ENCODE data around the gene MPZL1. TPM values are rescaled to one million over a fixed set of nuclear protein-coding genes. Genes with fewer than 3 reads are reported as not detected.
A peak's percentile ranks its signal among the peaks of the same experiment; 100 is the strongest.

MPZL1 gene
- total RNA-seq, 2 experiments from 2014 or later, result 48.9 to 61.9 TPM

DNA sequence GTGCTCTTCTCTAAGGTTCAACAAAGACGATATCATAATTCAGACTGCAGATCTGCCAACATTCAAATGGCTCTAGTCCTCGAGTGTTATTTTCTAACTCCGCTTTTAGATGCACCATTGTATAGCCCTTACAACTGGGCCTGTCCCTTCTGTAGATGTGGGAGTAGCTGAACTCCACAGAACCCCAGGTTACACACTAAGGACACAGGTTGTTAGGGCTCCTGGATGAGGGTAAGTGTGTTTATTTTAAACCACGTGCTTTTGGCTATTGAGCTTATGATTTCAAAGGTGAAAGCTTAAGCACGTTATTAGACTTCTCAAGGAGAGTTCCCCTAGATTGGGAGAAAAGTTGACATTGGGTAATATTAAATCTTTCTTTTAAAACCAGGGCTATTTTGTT is 64.7 kb downstream of the MPZL1 start:
- ChIA-PET CTCF (ENCODE audit: unreplicated experiment) (no interaction called here), POLR2A (interaction anchor here (0.7 to 0.9 kb wide), 2 partner anchors 9 to 476 kb away, joined by 3 read pairs; no protein-coding TSS in a partner anchor)
- TF ChIP-seq EZH2phosphoT487 (IDR thresholded peaks at IDR 0.05; ENCODE audit: borderline replicate concordance, low read depth, low read length), result no peak
- Histone ChIP-seq H4K20me1 (ENCODE audit: insufficient read depth, low read length) (no peaks in the 10 kb centered on the region), H3K4me1 (ENCODE audit: insufficient read depth, low read length, poor library complexity, severe bottlenecking) (no peaks in the 10 kb centered on the region), H3K27ac (ENCODE audit: low read depth, low read length, poor library complexity, severe bottlenecking) (no peak overlapping the region), H3K36me3 (ENCODE audit: insufficient read depth, low read length) (peaks cover 41% of the 10 kb centered on the region), H2AFZ (ENCODE audit: low read length) (no peak overlapping the region), H3K9me3 (ENCODE audit: low read length) (no peaks in the 10 kb centered on the region), H3K4me3 (ENCODE audit: low read depth, low read length, poor library complexity, severe bottlenecking) (no peak overlapping the region), H3K79me2 (ENCODE audit: insufficient read depth, low read depth, low read length) (no peaks in the 10 kb centered on the region), H3K9me2 (ENCODE audit: insufficient read depth, low read length) (no peaks in the 10 kb centered on the region), H3K4me2 (ENCODE audit: low read length) (no peak overlapping the region)
- BruUV-seq (replicated peaks), result no TSS peak
- no peak for DNase-seq (ENCODE audit: low spot score)
- intact Hi-C loops (cut with micrococcal nuclease; ENCODE audit: unreplicated experiment), result no loop called here

DNA sequence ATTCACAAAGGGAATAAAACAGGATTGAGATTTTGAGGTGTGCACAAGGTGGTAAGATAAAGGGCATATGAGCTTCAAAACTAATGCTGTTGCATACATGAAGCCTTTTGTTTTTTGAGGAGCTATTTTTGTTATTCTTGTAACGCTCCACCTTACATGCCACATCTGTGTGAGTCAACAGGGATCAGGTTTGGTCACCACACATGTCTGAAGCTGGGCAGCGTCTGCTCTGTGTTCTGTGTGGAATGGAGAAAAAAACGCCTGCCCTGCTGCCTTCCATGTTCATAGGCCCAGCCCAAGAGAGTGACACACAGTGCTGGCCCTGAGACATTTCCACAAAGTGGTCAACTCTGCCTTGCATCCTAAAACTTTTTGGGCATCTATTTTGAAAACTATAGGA is 67.7 kb downstream of the MPZL1 start:
- Histone ChIP-seq H3K4me1 (ENCODE audit: insufficient read depth, low read length, poor library complexity, severe bottlenecking) (no peaks in the 10 kb centered on the region), H3K9me3 (ENCODE audit: low read length) (no peaks in the 10 kb centered on the region), H3K36me3 (ENCODE audit: insufficient read depth, low read length) (peaks cover 31% of the 10 kb centered on the region), H4K20me1 (ENCODE audit: insufficient read depth, low read length) (no peaks in the 10 kb centered on the region), H3K4me2 (ENCODE audit: low read length) (no peak overlapping the region), H2AFZ (ENCODE audit: low read length) (no peak overlapping the region), H3K9me2 (ENCODE audit: insufficient read depth, low read length) (no peaks in the 10 kb centered on the region), H3K27ac (ENCODE audit: low read depth, low read length, poor library complexity, severe bottlenecking) (no peak overlapping the region), H3K4me3 (ENCODE audit: low read depth, low read length, poor library complexity, severe bottlenecking) (no peak overlapping the region), H3K79me2 (ENCODE audit: insufficient read depth, low read depth, low read length) (no peaks in the 10 kb centered on the region)
- ChIA-PET POLR2A (interaction anchor here (0.5 to 1.6 kb wide), 3 partner anchors 11 to 34 kb away, joined by 3 to 5 read pairs (median 5); no protein-coding TSS in a partner anchor), CTCF (ENCODE audit: unreplicated experiment) (no interaction called here)
- intact Hi-C loops (cut with micrococcal nuclease; ENCODE audit: unreplicated experiment), result no loop called here
- DNase-seq (ENCODE audit: low spot score), result no peak
- BruUV-seq (replicated peaks), result TSS peak; percentile 24
- no peak for TF ChIP-seq EZH2phosphoT487 (IDR thresholded peaks at IDR 0.05; ENCODE audit: borderline replicate concordance, low read depth, low read length)
- TF ChIP-seq, protein P1, sequence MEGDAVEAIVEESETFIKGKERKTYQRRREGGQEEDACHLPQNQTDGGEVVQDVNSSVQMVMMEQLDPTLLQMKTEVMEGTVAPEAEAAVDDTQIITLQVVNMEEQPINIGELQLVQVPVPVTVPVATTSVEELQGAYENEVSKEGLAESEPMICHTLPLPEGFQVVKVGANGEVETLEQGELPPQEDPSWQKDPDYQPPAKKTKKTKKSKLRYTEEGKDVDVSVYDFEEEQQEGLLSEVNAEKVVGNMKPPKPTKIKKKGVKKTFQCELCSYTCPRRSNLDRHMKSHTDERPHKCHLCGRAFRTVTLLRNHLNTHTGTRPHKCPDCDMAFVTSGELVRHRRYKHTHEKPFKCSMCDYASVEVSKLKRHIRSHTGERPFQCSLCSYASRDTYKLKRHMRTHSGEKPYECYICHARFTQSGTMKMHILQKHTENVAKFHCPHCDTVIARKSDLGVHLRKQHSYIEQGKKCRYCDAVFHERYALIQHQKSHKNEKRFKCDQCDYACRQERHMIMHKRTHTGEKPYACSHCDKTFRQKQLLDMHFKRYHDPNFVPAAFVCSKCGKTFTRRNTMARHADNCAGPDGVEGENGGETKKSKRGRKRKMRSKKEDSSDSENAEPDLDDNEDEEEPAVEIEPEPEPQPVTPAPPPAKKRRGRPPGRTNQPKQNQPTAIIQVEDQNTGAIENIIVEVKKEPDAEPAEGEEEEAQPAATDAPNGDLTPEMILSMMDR (conservative IDR thresholded peaks at IDR 0.05; ENCODE audit: low read length), result no peak

DNA sequence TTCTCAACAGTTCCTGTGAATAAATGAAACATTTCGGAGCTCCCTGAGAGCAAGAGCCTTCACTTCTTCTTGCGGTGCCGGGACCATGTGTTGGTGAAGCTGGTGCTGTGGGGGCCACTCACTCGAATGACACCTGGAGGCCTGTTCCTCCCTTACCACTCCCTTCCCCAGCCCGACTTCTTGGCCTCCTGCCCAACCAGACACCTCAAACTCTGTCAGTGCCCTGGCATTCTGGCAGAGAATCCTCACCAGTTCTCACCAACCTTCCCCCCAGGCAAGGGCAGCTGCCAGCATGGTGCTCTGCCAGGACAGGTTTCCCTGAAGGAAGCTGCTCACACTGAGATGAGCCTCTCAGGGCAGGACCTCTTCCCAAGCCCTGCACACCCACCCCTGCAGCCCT is 68.3 kb downstream of the MPZL1 start:
- Histone ChIP-seq H3K4me1 (ENCODE audit: insufficient read depth, low read length, poor library complexity, severe bottlenecking) (no peaks in the 10 kb centered on the region), H2AFZ (ENCODE audit: low read length) (no peak overlapping the region), H3K4me3 (ENCODE audit: low read depth, low read length, poor library complexity, severe bottlenecking) (no peak overlapping the region), H3K79me2 (ENCODE audit: insufficient read depth, low read depth, low read length) (no peaks in the 10 kb centered on the region), H3K4me2 (ENCODE audit: low read length) (no peak overlapping the region), H3K9me2 (ENCODE audit: insufficient read depth, low read length) (no peaks in the 10 kb centered on the region), H3K9me3 (ENCODE audit: low read length) (no peaks in the 10 kb centered on the region), H4K20me1 (ENCODE audit: insufficient read depth, low read length) (no peaks in the 10 kb centered on the region), H3K27ac (ENCODE audit: low read depth, low read length, poor library complexity, severe bottlenecking) (no peak overlapping the region), H3K36me3 (ENCODE audit: insufficient read depth, low read length) (peaks cover 27% of the 10 kb centered on the region)
- no peak for DNase-seq (ENCODE audit: low spot score)
- intact Hi-C loops (cut with micrococcal nuclease; ENCODE audit: unreplicated experiment), result no loop called here
- no peak for TF ChIP-seq EZH2phosphoT487 (IDR thresholded peaks at IDR 0.05; ENCODE audit: borderline replicate concordance, low read depth, low read length)
- TF ChIP-seq, protein P1 (conservative IDR thresholded peaks at IDR 0.05; ENCODE audit: low read length), result no peak
- CTCF ChIA-PET (ENCODE audit: unreplicated experiment), result interaction anchor here (1.0 kb wide), 1 partner anchor 66 kb away, joined by 3 read pairs; no protein-coding TSS in a partner anchor
- POLR2A ChIA-PET, result interaction anchor here (0.6 to 1.5 kb wide), 3 partner anchors 10 to 384 kb away, joined by 4 to 5 read pairs (median 4); no protein-coding TSS in a partner anchor
- BruUV-seq (replicated peaks), result no TSS peak
